Mesendoderm (in vitro differentiated cells): ENCODE results near the gene TMEM86A. TPM values are rescaled to one million over a fixed set of nuclear protein-coding genes. Genes with fewer than 3 reads are reported as not detected.
"Not testable (repeated sequence)": the region's sequence is repeated elsewhere in the genome, so short reads cannot be mapped to it uniquely, and the experiment has no call there.

ENCODE experiments used
- DNase-seq: peaks from one replicate; pipeline ENCODE4 v3.0.0; 2013
- H2AK5ac ChIP-seq: 2 replicates; pipeline ENCODE4 v1.6.1; 2013; ENCODE audit warnings: low read length, inconsistent platforms
- H2BK120ac ChIP-seq: 2 replicates; pipeline ENCODE4 v1.6.1; 2013; ENCODE audit warnings: low read depth, mild to moderate bottlenecking, low read length, moderate library complexity, mixed read lengths
- H2BK15ac ChIP-seq: replicated peaks from 2 replicates; pipeline ENCODE4 v1.6.1; 2013; ENCODE audit warnings: low read depth, mild to moderate bottlenecking, moderate library complexity
- H2BK5ac ChIP-seq: 2 replicates; pipeline ENCODE4 v1.6.1; 2013; ENCODE audit warnings: low read length, inconsistent platforms
- H3K18ac ChIP-seq: 2 replicates; pipeline ENCODE4 v1.6.1; 2013; ENCODE audit warnings: mild to moderate bottlenecking, low read length, mixed read lengths
- H3K23ac ChIP-seq: one replicate; pipeline ENCODE4 v1.6.1; 2013; ENCODE audit warnings: low read length
- H3K27ac ChIP-seq: 2 replicates; pipeline ENCODE4 v1.5.1; 2013; ENCODE audit warnings: low read depth, mild to moderate bottlenecking, inconsistent platforms, low read length, moderate library complexity
- H3K27me3 ChIP-seq: 2 replicates; pipeline ENCODE4 v1.6.1; 2013; ENCODE audit warnings: low read length, control low read depth, mild to moderate bottlenecking, inconsistent platforms; ENCODE audit not compliant: insufficient read depth, poor library complexity
- H3K36me3 ChIP-seq: 2 replicates; pipeline ENCODE4 v1.6.1; 2013; ENCODE audit warnings: low read length, inconsistent platforms; ENCODE audit not compliant: control insufficient read depth, insufficient read depth
- H3K4ac ChIP-seq: one replicate; pipeline ENCODE4 v1.6.1; 2013; ENCODE audit warnings: low read depth, mild to moderate bottlenecking, low read length, moderate library complexity
- H3K4me1 ChIP-seq: 2 replicates; pipeline ENCODE4 v1.6.1; 2013; ENCODE audit warnings: low read depth, low read length, inconsistent platforms; ENCODE audit not compliant: control insufficient read depth
- H3K4me2 ChIP-seq: 2 replicates; pipeline ENCODE4 v1.6.1; 2013; ENCODE audit warnings: low read length
- H3K4me3 ChIP-seq: 2 replicates; pipeline ENCODE4 v1.5.1; 2013; ENCODE audit warnings: mild to moderate bottlenecking, low read length
- H3K56ac ChIP-seq: one replicate; pipeline ENCODE4 v1.6.1; 2013; ENCODE audit warnings: low read length
- H3K79me1 ChIP-seq: 2 replicates; pipeline ENCODE4 v1.6.1; 2013; ENCODE audit warnings: low read length, inconsistent platforms
- H3K79me2 ChIP-seq: 2 replicates; pipeline ENCODE4 v1.6.1; 2013; ENCODE audit warnings: mild to moderate bottlenecking, low read length; ENCODE audit not compliant: control insufficient read depth, insufficient read depth
- H3K9ac ChIP-seq: 2 replicates; pipeline ENCODE4 v1.6.1; 2013; ENCODE audit warnings: low read length, inconsistent platforms
- H4K5ac ChIP-seq: one replicate; pipeline ENCODE4 v1.6.1; 2013; ENCODE audit warnings: low read length
- H4K8ac ChIP-seq: one replicate; pipeline ENCODE4 v1.6.1; 2013; ENCODE audit warnings: low read depth, mild to moderate bottlenecking, control low read depth, low read length, moderate library complexity
- WGBS: extraction: QIAGEN DNeasy Blood & Tissue Kit; methylation state at CpG from one replicate; pipeline ENCODE4 v1.1.7; 2013; ENCODE audit warnings: low lambda C conversion rate, missing lambda C conversion rate; ENCODE audit not compliant: insufficient coverage; ENCODE audit errors: extremely low coverage; 5-methylcytosine and 5-hydroxymethylcytosine counted together
- polyA plus RNA-seq, 2 experiments: library from polyadenylated mRNA; stranded (reverse); fragments of 200-250 nt; gene quantifications; one replicate each; pipeline ENCODE4 v1.2.3, GENCODE V29; 2013

Gene TMEM86A, protein sequence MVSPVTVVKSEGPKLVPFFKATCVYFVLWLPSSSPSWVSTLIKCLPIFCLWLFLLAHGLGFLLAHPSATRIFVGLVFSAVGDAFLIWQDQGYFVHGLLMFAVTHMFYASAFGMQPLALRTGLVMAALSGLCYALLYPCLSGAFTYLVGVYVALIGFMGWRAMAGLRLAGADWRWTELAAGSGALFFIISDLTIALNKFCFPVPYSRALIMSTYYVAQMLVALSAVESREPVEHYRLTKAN
- 0.58 TPM for polyA plus RNA-seq (2013, experiment 1 of 2)
- 0.71 TPM for polyA plus RNA-seq (2013, experiment 2 of 2)

GRCh38 chr11:18698341-18699268 is at the start of gene TMEM86A:
TSS of gene TMEM86A (plus strand) at chr11:18698779. CDS start at chr11:18698887, 108 bp downstream.
- Histone ChIP-seq H2BK5ac (no peak within 1 kb of the TSS), H3K56ac (peak within 1 kb of the TSS; percentile 81), H3K79me2 (no peaks in the 10 kb centered on the region), H2AK5ac (no peak within 1 kb of the TSS), H3K23ac (no peak within 1 kb of the TSS), H2BK120ac (no peak within 1 kb of the TSS), H3K18ac (no peak within 1 kb of the TSS), H3K36me3 (no peaks in the 10 kb centered on the region), H3K4me2 (peak within 1 kb of the TSS; percentile 78), H3K27ac (no peak within 1 kb of the TSS), H3K4me1 (peaks cover 2% of the 10 kb centered on the region), H3K27me3 (peaks cover 2% of the 10 kb centered on the region), H2BK15ac (no peak within 1 kb of the TSS), H4K5ac (no peak within 1 kb of the TSS), H3K4ac (no peak within 1 kb of the TSS), H4K8ac (no peak within 1 kb of the TSS), H3K79me1 (no peaks in the 10 kb centered on the region), H3K4me3 (peak within 1 kb of the TSS; percentile 30), H3K9ac (peak within 1 kb of the TSS; percentile 58)
- WGBS, result no CpG with 5 or more reads among the region's 98 CpGs
- DNase-seq, result peak; percentile 92

DNA sequence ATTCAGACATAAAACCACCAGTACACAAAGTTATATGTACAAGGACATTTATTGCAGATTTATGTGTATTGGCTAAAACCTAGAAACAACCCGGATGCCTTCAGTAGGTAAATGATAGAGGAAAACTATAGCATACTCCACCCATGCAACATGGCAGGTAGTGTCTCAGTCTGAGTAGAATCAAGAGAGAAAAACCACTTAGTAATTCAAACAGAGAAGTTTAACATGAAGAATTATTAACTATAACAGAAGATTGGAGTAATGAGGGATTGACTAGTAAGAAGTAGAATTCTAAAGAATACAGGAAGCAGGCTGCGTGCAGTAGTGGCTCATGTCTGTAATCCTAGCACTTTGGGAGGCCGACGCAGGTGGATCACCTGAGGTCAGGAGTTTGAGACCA is 48.2 kb upstream of the TMEM86A start:
- H3K79me2 ChIP-seq, result no peaks in the 10 kb centered on the region
- no peak overlapping the region for H4K8ac ChIP-seq
- H3K27ac ChIP-seq, result no peak overlapping the region
- no peak overlapping the region for H3K56ac ChIP-seq
- no peak for DNase-seq
- H2AK5ac ChIP-seq, result no peak overlapping the region
- no peak overlapping the region for H3K4ac ChIP-seq
- no peak overlapping the region for H3K4me3 ChIP-seq
- H3K36me3 ChIP-seq, result no peaks in the 10 kb centered on the region
- H3K4me1 ChIP-seq, result no peaks in the 10 kb centered on the region
- H3K27me3 ChIP-seq, result no peaks in the 10 kb centered on the region
- WGBS, result no CpG with 5 or more reads among the region's 4 CpGs
- H3K18ac ChIP-seq, result no peak overlapping the region
- H2BK15ac ChIP-seq, result no peak overlapping the region
- no peak overlapping the region for H2BK5ac ChIP-seq
- H3K4me2 ChIP-seq, result no peak overlapping the region
- no peak overlapping the region for H2BK120ac ChIP-seq
- no peak overlapping the region for H3K23ac ChIP-seq
- H4K5ac ChIP-seq, result no peak overlapping the region
- H3K9ac ChIP-seq, result no peak overlapping the region
- H3K79me1 ChIP-seq, result no peaks in the 10 kb centered on the region

DNA sequence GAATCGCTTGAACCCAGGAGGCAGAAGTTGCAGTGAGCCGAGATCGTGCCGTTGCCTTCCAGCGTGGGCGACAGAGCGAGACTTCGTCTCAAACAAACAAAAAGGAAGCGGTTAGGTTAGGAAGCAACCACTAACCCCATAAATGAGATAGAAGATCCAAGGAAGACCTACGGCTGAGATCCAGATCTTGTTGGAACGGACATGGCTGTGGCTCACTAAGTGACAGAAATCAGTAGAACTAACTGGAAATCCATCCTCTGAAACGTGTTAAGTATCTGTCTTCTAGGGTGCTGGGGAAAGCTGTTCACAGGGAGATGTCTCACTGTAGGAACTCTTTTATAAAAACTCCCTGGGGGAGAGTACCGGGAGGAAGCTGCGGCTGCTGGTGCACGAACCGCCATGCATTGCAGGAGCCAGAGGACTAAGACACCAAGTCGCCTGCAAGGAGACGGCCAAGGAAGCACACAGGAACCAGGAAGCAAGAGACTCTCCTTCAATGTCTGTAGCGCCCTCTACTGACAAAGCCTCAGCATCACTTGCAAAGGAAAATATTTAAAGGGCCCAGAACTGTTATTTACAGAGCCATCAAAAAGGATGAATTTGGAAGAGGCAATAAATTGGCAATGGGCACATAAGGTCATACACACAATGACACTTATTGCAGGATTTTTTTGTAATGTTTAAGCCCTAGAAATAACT is 47.6 kb upstream of the TMEM86A start:
- Histone ChIP-seq H3K4me1 (no peaks in the 10 kb centered on the region), H3K4me2 (no peak overlapping the region), H4K5ac (no peak overlapping the region), H3K4me3 (no peak overlapping the region), H2BK5ac (no peak overlapping the region), H2BK120ac (no peak overlapping the region), H2AK5ac (no peak overlapping the region), H3K18ac (no peak overlapping the region), H4K8ac (no peak overlapping the region), H3K79me1 (no peaks in the 10 kb centered on the region), H3K79me2 (no peaks in the 10 kb centered on the region), H3K27me3 (no peaks in the 10 kb centered on the region), H3K9ac (no peak overlapping the region), H3K36me3 (no peaks in the 10 kb centered on the region), H3K4ac (no peak overlapping the region), H3K27ac (no peak overlapping the region), H2BK15ac (no peak overlapping the region), H3K23ac (no peak overlapping the region), H3K56ac (no peak overlapping the region)
- WGBS, result no CpG with 5 or more reads among the region's 19 CpGs
- DNase-seq, result peak; percentile 90

- Histone ChIP-seq H3K9ac (no peak overlapping the region), H2BK15ac (no peak overlapping the region), H3K56ac (no peak overlapping the region), H3K18ac (no peak overlapping the region), H3K36me3 (no peaks in the 10 kb centered on the region), H3K23ac (no peak overlapping the region), H3K4ac (no peak overlapping the region), H4K8ac (no peak overlapping the region), H2BK5ac (no peak overlapping the region), H3K27ac (no peak overlapping the region), H3K79me2 (no peaks in the 10 kb centered on the region), H3K79me1 (no peaks in the 10 kb centered on the region), H3K4me3 (no peak overlapping the region), H3K4me1 (no peaks in the 10 kb centered on the region), H4K5ac (no peak overlapping the region), H2BK120ac (no peak overlapping the region), H3K4me2 (no peak overlapping the region), H2AK5ac (no peak overlapping the region), H3K27me3 (no peaks in the 10 kb centered on the region)
- DNase-seq, result no peak
- no CpG with 5 or more reads among the region's 5 CpGs for whole genome bisulfite sequencing
These were observed 40.9 kb upstream of the TMEM86A start for GRCh38 chr11:18657673-18658072.

GRCh38 chr11:18665353-18665872 is 33.2 kb upstream of the TMEM86A start:
- H3K79me2 ChIP-seq, H4K5ac ChIP-seq, H3K4ac ChIP-seq, DNase-seq, H3K27me3 ChIP-seq, H4K8ac ChIP-seq, H2BK120ac ChIP-seq, H3K4me2 ChIP-seq, H3K4me1 ChIP-seq, H2BK15ac ChIP-seq, H2AK5ac ChIP-seq, H3K27ac ChIP-seq, H3K18ac ChIP-seq, H3K56ac ChIP-seq, H3K23ac ChIP-seq, H3K9ac ChIP-seq, H2BK5ac ChIP-seq, H3K79me1 ChIP-seq, H3K36me3 ChIP-seq, H3K4me3 ChIP-seq: not testable (repeated sequence)
- whole genome bisulfite sequencing, result no CpG with 5 or more reads among the region's 10 CpGs
